Activated T-cell treated with anti-CD3 and anti-CD28 coated beads, Interleukin-2, amount 50 U/mL, for 24 hours (primary cell): ENCODE results near the gene KLF12.

Source experiments
- DNase-seq: peaks from one replicate; pipeline ENCODE4 v3.0.0-alpha.2; 2020
- H3K27ac Mint-ChIP-seq: 2 replicates; pipeline ENCODE4 v1.8.0; 2020; ENCODE audit warnings: mild to moderate bottlenecking, mixed read lengths
- H3K27me3 Mint-ChIP-seq: 2 replicates; pipeline ENCODE4 v1.8.0; 2020; ENCODE audit warnings: mixed read lengths
- H3K36me3 Mint-ChIP-seq: 2 replicates; pipeline ENCODE4 v1.8.0; 2020; ENCODE audit warnings: low read depth, mixed read lengths
- H3K4me1 Mint-ChIP-seq: 2 replicates; pipeline ENCODE4 v1.8.0; 2020; ENCODE audit warnings: low read depth, mixed read lengths
- H3K4me3 Mint-ChIP-seq: 2 replicates; pipeline ENCODE4 v1.8.0; 2020; ENCODE audit warnings: mild to moderate bottlenecking, moderate library complexity, mixed read lengths
- H3K9me3 Mint-ChIP-seq: 2 replicates; pipeline ENCODE4 v1.8.0; 2020; ENCODE audit warnings: mixed read lengths

The KLF12 gene

GRCh38 chr13:74134221-74134776 is at the start of gene KLF12:
Gene KLF12, minus strand, starts transcription at chr13:74134404.
- Mint-ChIP-seq H3K9me3 (no peaks in the 10 kb centered on the region), H3K27me3 (no peaks in the 10 kb centered on the region), H3K4me3 (peak within 1 kb of the TSS; percentile 99), H3K4me1 (peaks cover 36% of the 10 kb centered on the region), H3K36me3 (peaks cover 15% of the 10 kb centered on the region), H3K27ac (peak within 1 kb of the TSS; percentile 100)
- peak; percentile 92 for DNase-seq

GRCh38 chr13:74182491-74182890 is 48.3 kb upstream of the KLF12 start:
- H3K9me3 Mint-ChIP-seq, result no peaks in the 10 kb centered on the region
- no peak overlapping the region for H3K4me3 Mint-ChIP-seq
- H3K36me3 Mint-ChIP-seq, result no peaks in the 10 kb centered on the region
- no peaks in the 10 kb centered on the region for H3K4me1 Mint-ChIP-seq
- no peak for DNase-seq
- no peak overlapping the region for H3K27ac Mint-ChIP-seq
- H3K27me3 Mint-ChIP-seq, result no peaks in the 10 kb centered on the region

GRCh38 chr13:74174810-74175209 is 40.6 kb upstream of the KLF12 start:
- no peaks in the 10 kb centered on the region for H3K27me3 Mint-ChIP-seq
- no peak for DNase-seq

GRCh38 chr13:74173822-74174221 is 39.6 kb upstream of the KLF12 start:
- no peak for DNase-seq
- Mint-ChIP-seq H3K4me3 (no peak overlapping the region), H3K9me3 (no peaks in the 10 kb centered on the region), H3K27me3 (no peaks in the 10 kb centered on the region), H3K4me1 (peaks cover 5% of the 10 kb centered on the region), H3K27ac (no peak overlapping the region), H3K36me3 (no peaks in the 10 kb centered on the region)

More at GRCh38 chr13:74174810-74175209, 40.6 kb upstream of the KLF12 start:
- Mint-ChIP-seq H3K4me3 (no peak overlapping the region), H3K4me1 (peaks cover 5% of the 10 kb centered on the region), H3K36me3 (no peaks in the 10 kb centered on the region), H3K27ac (no peak overlapping the region), H3K9me3 (no peaks in the 10 kb centered on the region)

- no peak for DNase-seq
- H3K27me3 Mint-ChIP-seq, result no peaks in the 10 kb centered on the region
- no peaks in the 10 kb centered on the region for H3K36me3 Mint-ChIP-seq
- H3K9me3 Mint-ChIP-seq, result no peaks in the 10 kb centered on the region
- H3K4me1 Mint-ChIP-seq, result peaks cover 5% of the 10 kb centered on the region
- no peak overlapping the region for H3K4me3 Mint-ChIP-seq
- no peak overlapping the region for H3K27ac Mint-ChIP-seq
These were observed 37.4 kb upstream of the KLF12 start for GRCh38 chr13:74171641-74172040.

GRCh38 chr13:74169676-74170075 is 35.5 kb upstream of the KLF12 start:
- H3K27ac Mint-ChIP-seq, result no peak overlapping the region
- DNase-seq, result no peak
- no peak overlapping the region for H3K4me3 Mint-ChIP-seq
- no peaks in the 10 kb centered on the region for H3K36me3 Mint-ChIP-seq
- H3K27me3 Mint-ChIP-seq, result no peaks in the 10 kb centered on the region
- no peaks in the 10 kb centered on the region for H3K9me3 Mint-ChIP-seq
- H3K4me1 Mint-ChIP-seq, result peaks cover 1% of the 10 kb centered on the region

GRCh38 chr13:74168263-74168675 is 34.1 kb upstream of the KLF12 start:
- no peaks in the 10 kb centered on the region for H3K27me3 Mint-ChIP-seq
- no peaks in the 10 kb centered on the region for H3K4me1 Mint-ChIP-seq
- no peaks in the 10 kb centered on the region for H3K36me3 Mint-ChIP-seq
- H3K4me3 Mint-ChIP-seq, result no peak overlapping the region
- H3K27ac Mint-ChIP-seq, result no peak overlapping the region
- no peak for DNase-seq
- H3K9me3 Mint-ChIP-seq, result no peaks in the 10 kb centered on the region

GRCh38 chr13:74166261-74167004 is 32.2 kb upstream of the KLF12 start:
- Mint-ChIP-seq H3K4me1 (no peaks in the 10 kb centered on the region), H3K9me3 (no peaks in the 10 kb centered on the region), H3K27me3 (no peaks in the 10 kb centered on the region), H3K27ac (no peak overlapping the region), H3K36me3 (no peaks in the 10 kb centered on the region), H3K4me3 (no peak overlapping the region)
- no peak for DNase-seq

- Mint-ChIP-seq H3K27me3 (no peaks in the 10 kb centered on the region), H3K27ac (no peak overlapping the region), H3K4me3 (no peak overlapping the region), H3K4me1 (peaks cover 12% of the 10 kb centered on the region), H3K9me3 (no peaks in the 10 kb centered on the region), H3K36me3 (no peaks in the 10 kb centered on the region)
- no peak for DNase-seq
These were observed 28.6 kb upstream of the KLF12 start for GRCh38 chr13:74162782-74163181.

GRCh38 chr13:74162135-74162534 is 27.9 kb upstream of the KLF12 start:
- Mint-ChIP-seq H3K27ac (no peak overlapping the region), H3K9me3 (no peaks in the 10 kb centered on the region), H3K27me3 (no peaks in the 10 kb centered on the region), H3K4me3 (no peak overlapping the region), H3K4me1 (peaks cover 12% of the 10 kb centered on the region), H3K36me3 (no peaks in the 10 kb centered on the region)
- no peak for DNase-seq

GRCh38 chr13:74158571-74159352 is 24.6 kb upstream of the KLF12 start:
- H3K36me3 Mint-ChIP-seq, result no peaks in the 10 kb centered on the region
- peaks cover 15% of the 10 kb centered on the region for H3K4me1 Mint-ChIP-seq
- no peak overlapping the region for H3K27ac Mint-ChIP-seq
- no peak overlapping the region for H3K4me3 Mint-ChIP-seq
- H3K27me3 Mint-ChIP-seq, result no peaks in the 10 kb centered on the region
- no peaks in the 10 kb centered on the region for H3K9me3 Mint-ChIP-seq
- no peak for DNase-seq

GRCh38 chr13:74158028-74158427 is 23.8 kb upstream of the KLF12 start:
- Mint-ChIP-seq H3K27me3 (no peaks in the 10 kb centered on the region), H3K27ac (no peak overlapping the region), H3K36me3 (no peaks in the 10 kb centered on the region), H3K9me3 (no peaks in the 10 kb centered on the region), H3K4me3 (no peak overlapping the region), H3K4me1 (peaks cover 15% of the 10 kb centered on the region)
- DNase-seq, result no peak

GRCh38 chr13:74154981-74155380 is 20.8 kb upstream of the KLF12 start:
- no peak overlapping the region for H3K27ac Mint-ChIP-seq
- peaks cover 15% of the 10 kb centered on the region for H3K4me1 Mint-ChIP-seq
- H3K36me3 Mint-ChIP-seq, result no peaks in the 10 kb centered on the region
- DNase-seq, result no peak
- no peaks in the 10 kb centered on the region for H3K27me3 Mint-ChIP-seq
- H3K9me3 Mint-ChIP-seq, result no peaks in the 10 kb centered on the region
- no peak overlapping the region for H3K4me3 Mint-ChIP-seq

- H3K27ac Mint-ChIP-seq, result no peak overlapping the region
- H3K36me3 Mint-ChIP-seq, result no peaks in the 10 kb centered on the region
- H3K4me3 Mint-ChIP-seq, result no peak overlapping the region
- peaks cover 9% of the 10 kb centered on the region for H3K4me1 Mint-ChIP-seq
- DNase-seq, result no peak
- H3K9me3 Mint-ChIP-seq, result no peaks in the 10 kb centered on the region
- H3K27me3 Mint-ChIP-seq, result no peaks in the 10 kb centered on the region
These were observed 19.1 kb upstream of the KLF12 start for GRCh38 chr13:74153316-74153715.

- Mint-ChIP-seq H3K4me3 (no peak overlapping the region), H3K27ac (no peak overlapping the region), H3K27me3 (no peaks in the 10 kb centered on the region), H3K4me1 (peaks cover 5% of the 10 kb centered on the region), H3K36me3 (no peaks in the 10 kb centered on the region), H3K9me3 (no peaks in the 10 kb centered on the region)
- no peak for DNase-seq
These were observed 17.7 kb upstream of the KLF12 start for GRCh38 chr13:74151859-74152258.
